ENCODE data around the gene SLC25A33. TPM values are rescaled to one million over a fixed set of nuclear protein-coding genes. Genes with fewer than 3 reads are reported as not detected.
"Not testable (repeated sequence)": the region's sequence is repeated elsewhere in the genome, so short reads cannot be mapped to it uniquely, and the experiment has no call there.

Gene SLC25A33
- total RNA-seq, 1 donor from 2014 or later: 3.9 TPM

- DNase-seq (ENCODE audit: low spot score): peak; percentile 47
Measured at GRCh38 chr1:9539829-9540550, 725 bp downstream of the SLC25A33 start.

GRCh38 chr1:9542430-9542829 lies 3.2 kb downstream of the SLC25A33 start:
- no peak for DNase-seq (ENCODE audit: low spot score)

GRCh38 chr1:9544926-9545325 lies 5.7 kb downstream of the SLC25A33 start:
- no peak for DNase-seq (ENCODE audit: low spot score)

- DNase-seq (ENCODE audit: low spot score): no peak
Measured at GRCh38 chr1:9549955-9550546, 10.8 kb downstream of the SLC25A33 start.

- DNase-seq (ENCODE audit: low spot score): no peak
Measured at GRCh38 chr1:9551984-9552383, 12.7 kb downstream of the SLC25A33 start.

- no peak for DNase-seq (ENCODE audit: low spot score)
Measured at GRCh38 chr1:9553736-9554144, 14.5 kb downstream of the SLC25A33 start.

- no peak for DNase-seq (ENCODE audit: low spot score)
Measured at GRCh38 chr1:9555942-9556341, 16.7 kb downstream of the SLC25A33 start.

GRCh38 chr1:9557624-9558023 lies 18.4 kb downstream of the SLC25A33 start:
- no peak for DNase-seq (ENCODE audit: low spot score)

GRCh38 chr1:9558271-9558945 lies 19.1 kb downstream of the SLC25A33 start:
- DNase-seq (ENCODE audit: low spot score): no peak

GRCh38 chr1:9558946-9559545 lies 19.8 kb downstream of the SLC25A33 start:
- DNase-seq (ENCODE audit: low spot score): no peak

- DNase-seq (ENCODE audit: low spot score): no peak
Measured at GRCh38 chr1:9559673-9560072, 20.4 kb downstream of the SLC25A33 start.

GRCh38 chr1:9560090-9560489 lies 20.8 kb downstream of the SLC25A33 start:
- not testable (repeated sequence) for DNase-seq (ENCODE audit: low spot score)

GRCh38 chr1:9561429-9561828 lies 22.2 kb downstream of the SLC25A33 start:
- DNase-seq (ENCODE audit: low spot score): no peak

GRCh38 chr1:9569267-9569666 lies 30.0 kb downstream of the SLC25A33 start:
- DNase-seq (ENCODE audit: low spot score): no peak

- DNase-seq (ENCODE audit: low spot score): not testable (repeated sequence)
Measured at GRCh38 chr1:9570886-9571529, 31.7 kb downstream of the SLC25A33 start.

GRCh38 chr1:9573723-9574122 lies 34.5 kb downstream of the SLC25A33 start:
- no peak for DNase-seq (ENCODE audit: low spot score)

GRCh38 chr1:9575486-9575885 lies 36.2 kb downstream of the SLC25A33 start:
- no peak for DNase-seq (ENCODE audit: low spot score)

- no peak for DNase-seq (ENCODE audit: low spot score)
Measured at GRCh38 chr1:9576903-9577302, 37.6 kb downstream of the SLC25A33 start.

GRCh38 chr1:9577423-9577822 lies 38.2 kb downstream of the SLC25A33 start:
- no peak for DNase-seq (ENCODE audit: low spot score)

- DNase-seq (ENCODE audit: low spot score): no peak
Measured at GRCh38 chr1:9580942-9581341, 41.7 kb downstream of the SLC25A33 start.

GRCh38 chr1:9586147-9586766 lies 47.0 kb downstream of the SLC25A33 start:
- no peak for DNase-seq (ENCODE audit: low spot score)

All from ureter (tissue), 1 donor.